Vagina (tissue), 2 donors: ENCODE results near the gene SST.

Source experiments
- POLR2A ChIP-seq, 2 donors: fragments of 450-650 bp; IDR thresholded peaks; one replicate each; pipeline ENCODE4 v1.6.1; 2017; ENCODE audit warnings: antibody characterized with exemption in 2 of 2, mild to moderate bottlenecking in 2 of 2, moderate library complexity in 2 of 2
- TF ChIP-seq, protein P1 (sequence below), 3 experiments: fragments of 450-650 bp in 2 of 3; fragments of 200-600 bp in 1 of 3; sonication (generic) in 1 of 3; IDR thresholded peaks; one replicate each; pipeline ENCODE4 v1.5.1; 2017 to 2019; ENCODE audit warnings: antibody characterized with exemption in 3 of 3, mild to moderate bottlenecking in 2 of 3, moderate library complexity in 2 of 3

DNA sequence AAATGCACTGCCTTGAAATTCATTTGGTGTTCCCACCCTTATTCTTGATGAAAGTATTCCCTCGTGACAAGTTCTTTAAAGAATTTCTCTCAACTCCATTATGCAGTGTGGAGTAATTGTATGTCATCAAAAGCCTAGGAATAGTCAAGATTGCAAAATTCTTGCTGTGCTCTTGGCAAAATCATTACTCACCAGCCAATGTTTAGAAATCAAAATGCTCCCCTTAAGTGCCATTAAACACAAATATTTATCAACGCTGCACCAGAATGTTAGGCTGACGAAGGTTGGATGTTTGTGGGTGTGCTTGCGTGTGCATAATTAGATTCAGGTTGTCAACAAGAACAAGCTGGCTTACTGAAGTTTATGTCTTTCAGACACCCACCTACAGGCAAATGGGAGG lies 40.5 kb downstream of the SST start:
- TF ChIP-seq, protein P1, sequence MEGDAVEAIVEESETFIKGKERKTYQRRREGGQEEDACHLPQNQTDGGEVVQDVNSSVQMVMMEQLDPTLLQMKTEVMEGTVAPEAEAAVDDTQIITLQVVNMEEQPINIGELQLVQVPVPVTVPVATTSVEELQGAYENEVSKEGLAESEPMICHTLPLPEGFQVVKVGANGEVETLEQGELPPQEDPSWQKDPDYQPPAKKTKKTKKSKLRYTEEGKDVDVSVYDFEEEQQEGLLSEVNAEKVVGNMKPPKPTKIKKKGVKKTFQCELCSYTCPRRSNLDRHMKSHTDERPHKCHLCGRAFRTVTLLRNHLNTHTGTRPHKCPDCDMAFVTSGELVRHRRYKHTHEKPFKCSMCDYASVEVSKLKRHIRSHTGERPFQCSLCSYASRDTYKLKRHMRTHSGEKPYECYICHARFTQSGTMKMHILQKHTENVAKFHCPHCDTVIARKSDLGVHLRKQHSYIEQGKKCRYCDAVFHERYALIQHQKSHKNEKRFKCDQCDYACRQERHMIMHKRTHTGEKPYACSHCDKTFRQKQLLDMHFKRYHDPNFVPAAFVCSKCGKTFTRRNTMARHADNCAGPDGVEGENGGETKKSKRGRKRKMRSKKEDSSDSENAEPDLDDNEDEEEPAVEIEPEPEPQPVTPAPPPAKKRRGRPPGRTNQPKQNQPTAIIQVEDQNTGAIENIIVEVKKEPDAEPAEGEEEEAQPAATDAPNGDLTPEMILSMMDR (IDR thresholded peaks at IDR 0.05), result no peak
- TF ChIP-seq POLR2A (IDR thresholded peaks at IDR 0.05), result no peak
